ENCODE measurements around the gene ADGRB3.
"Not testable (repeated sequence)": the region's sequence is repeated elsewhere in the genome, so short reads cannot be mapped to it uniquely, and the experiment has no call there.

The ADGRB3 gene

DNA sequence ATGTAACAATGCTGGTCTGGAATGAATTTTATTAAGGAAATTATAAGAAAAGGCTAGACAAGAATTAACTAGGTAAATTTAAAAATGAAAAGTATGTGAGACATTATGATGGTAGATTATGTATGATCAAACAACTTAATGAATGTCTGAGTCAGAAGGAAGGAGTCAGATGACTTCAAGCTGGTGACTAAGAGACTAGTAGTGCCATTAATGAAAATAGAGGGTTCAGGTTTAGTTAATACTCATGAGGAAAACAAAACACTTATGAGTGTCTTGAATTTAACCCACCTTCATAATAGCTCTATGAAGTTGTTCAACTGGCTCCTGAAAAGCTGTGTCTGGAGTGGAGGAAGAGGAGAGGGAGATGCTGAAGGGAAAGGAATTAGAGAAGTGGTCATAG is 256.3 kb downstream of the ADGRB3 start:
- no peak overlapping the region for H3K27ac ChIP-seq
- no peaks in the 10 kb centered on the region for H3K4me1 ChIP-seq (ENCODE audit: control insufficient read depth in 1 of 2, insufficient read depth in 1 of 2, low read depth in 1 of 2, low read length in 1 of 2)
- no peak overlapping the region for H3K4me3 ChIP-seq (ENCODE audit: low read depth in 1 of 2, low read length in 1 of 2)
- TF ChIP-seq, protein P1, sequence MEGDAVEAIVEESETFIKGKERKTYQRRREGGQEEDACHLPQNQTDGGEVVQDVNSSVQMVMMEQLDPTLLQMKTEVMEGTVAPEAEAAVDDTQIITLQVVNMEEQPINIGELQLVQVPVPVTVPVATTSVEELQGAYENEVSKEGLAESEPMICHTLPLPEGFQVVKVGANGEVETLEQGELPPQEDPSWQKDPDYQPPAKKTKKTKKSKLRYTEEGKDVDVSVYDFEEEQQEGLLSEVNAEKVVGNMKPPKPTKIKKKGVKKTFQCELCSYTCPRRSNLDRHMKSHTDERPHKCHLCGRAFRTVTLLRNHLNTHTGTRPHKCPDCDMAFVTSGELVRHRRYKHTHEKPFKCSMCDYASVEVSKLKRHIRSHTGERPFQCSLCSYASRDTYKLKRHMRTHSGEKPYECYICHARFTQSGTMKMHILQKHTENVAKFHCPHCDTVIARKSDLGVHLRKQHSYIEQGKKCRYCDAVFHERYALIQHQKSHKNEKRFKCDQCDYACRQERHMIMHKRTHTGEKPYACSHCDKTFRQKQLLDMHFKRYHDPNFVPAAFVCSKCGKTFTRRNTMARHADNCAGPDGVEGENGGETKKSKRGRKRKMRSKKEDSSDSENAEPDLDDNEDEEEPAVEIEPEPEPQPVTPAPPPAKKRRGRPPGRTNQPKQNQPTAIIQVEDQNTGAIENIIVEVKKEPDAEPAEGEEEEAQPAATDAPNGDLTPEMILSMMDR (IDR thresholded peaks at IDR 0.05) = no peak
- H3K27me3 ChIP-seq = no peaks in the 10 kb centered on the region
- no peaks in the 10 kb centered on the region for H3K9me3 ChIP-seq
- no peaks in the 10 kb centered on the region for H3K36me3 ChIP-seq

DNA sequence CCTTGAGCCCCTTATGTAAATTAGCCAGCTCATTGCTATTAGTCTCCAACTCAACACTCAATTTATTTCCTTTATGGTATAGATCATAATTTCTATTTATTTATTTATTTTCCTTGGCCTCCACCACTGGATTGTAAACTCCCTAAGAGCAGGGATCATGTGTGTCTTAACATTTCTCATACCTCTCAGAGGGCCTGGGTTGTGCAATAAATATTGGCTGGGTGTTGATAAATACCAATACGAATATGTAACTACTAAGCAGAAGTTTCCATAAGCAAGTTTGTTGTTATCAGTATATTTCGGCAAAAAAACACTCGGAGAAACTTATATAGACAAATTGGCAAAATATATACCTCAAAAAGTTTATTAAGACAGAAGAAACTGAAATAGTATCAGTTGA is 257.4 kb downstream of the ADGRB3 start:
- no peak overlapping the region for H3K27ac ChIP-seq
- H3K4me1 ChIP-seq (ENCODE audit: control insufficient read depth in 1 of 2, insufficient read depth in 1 of 2, low read depth in 1 of 2, low read length in 1 of 2) = no peaks in the 10 kb centered on the region
- H3K9me3 ChIP-seq = no peaks in the 10 kb centered on the region
- TF ChIP-seq, protein P1 (IDR thresholded peaks at IDR 0.05) = no peak
- no peaks in the 10 kb centered on the region for H3K27me3 ChIP-seq
- no peak overlapping the region for H3K4me3 ChIP-seq (ENCODE audit: low read depth in 1 of 2, low read length in 1 of 2)
- H3K36me3 ChIP-seq = no peaks in the 10 kb centered on the region

DNA sequence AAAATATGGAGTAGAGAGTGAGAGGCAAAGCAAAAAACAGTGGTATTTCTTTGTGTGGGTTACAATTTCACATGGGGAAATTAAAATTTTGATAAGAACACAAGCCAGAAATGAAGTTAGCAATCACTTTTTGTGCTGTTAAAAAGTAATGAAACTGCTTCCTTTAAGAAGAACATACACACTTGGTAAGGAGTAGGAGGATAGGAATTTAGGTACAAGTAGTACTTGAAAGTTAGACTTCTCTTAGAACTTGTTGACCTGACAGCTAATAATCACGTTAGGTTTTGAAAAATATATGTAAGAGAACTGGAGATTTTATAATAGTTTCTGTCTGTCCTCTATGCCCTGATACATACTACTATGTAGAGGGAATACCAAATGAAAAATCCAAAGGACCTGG is 260.8 kb downstream of the ADGRB3 start:
- H3K9me3 ChIP-seq = no peaks in the 10 kb centered on the region
- no peak overlapping the region for H3K27ac ChIP-seq
- H3K4me1 ChIP-seq (ENCODE audit: control insufficient read depth in 1 of 2, insufficient read depth in 1 of 2, low read depth in 1 of 2, low read length in 1 of 2) = no peaks in the 10 kb centered on the region
- no peaks in the 10 kb centered on the region for H3K36me3 ChIP-seq
- no peaks in the 10 kb centered on the region for H3K27me3 ChIP-seq
- TF ChIP-seq, protein P1 (IDR thresholded peaks at IDR 0.05) = no peak
- H3K4me3 ChIP-seq (ENCODE audit: low read depth in 1 of 2, low read length in 1 of 2) = no peak overlapping the region

DNA sequence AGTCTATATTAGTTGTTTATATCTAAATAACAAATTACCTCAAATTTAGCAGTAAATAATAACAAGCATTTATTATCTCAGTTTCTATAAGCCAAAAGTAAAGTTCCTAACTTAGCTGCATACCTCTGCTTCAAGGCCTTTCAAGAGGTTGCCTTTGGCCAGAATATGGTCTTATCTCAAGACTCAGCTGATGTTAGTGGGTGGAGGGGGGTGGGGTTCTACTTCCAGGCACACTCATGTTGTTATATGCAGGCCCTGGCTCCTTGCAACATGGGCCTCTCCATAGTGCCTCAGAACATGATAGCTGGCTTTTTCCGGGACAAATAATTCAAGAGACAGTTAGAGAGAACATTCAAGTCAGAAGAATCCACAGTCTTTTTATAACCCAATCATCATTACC is 266.0 kb downstream of the ADGRB3 start:
- no peaks in the 10 kb centered on the region for H3K4me1 ChIP-seq (ENCODE audit: control insufficient read depth in 1 of 2, insufficient read depth in 1 of 2, low read depth in 1 of 2, low read length in 1 of 2)
- H3K36me3 ChIP-seq = no peaks in the 10 kb centered on the region
- H3K9me3 ChIP-seq = no peaks in the 10 kb centered on the region
- H3K27me3 ChIP-seq = no peaks in the 10 kb centered on the region
- H3K4me3 ChIP-seq (ENCODE audit: low read depth in 1 of 2, low read length in 1 of 2) = no peak overlapping the region
- H3K27ac ChIP-seq = no peak overlapping the region
- TF ChIP-seq, protein P1 (IDR thresholded peaks at IDR 0.05) = no peak

DNA sequence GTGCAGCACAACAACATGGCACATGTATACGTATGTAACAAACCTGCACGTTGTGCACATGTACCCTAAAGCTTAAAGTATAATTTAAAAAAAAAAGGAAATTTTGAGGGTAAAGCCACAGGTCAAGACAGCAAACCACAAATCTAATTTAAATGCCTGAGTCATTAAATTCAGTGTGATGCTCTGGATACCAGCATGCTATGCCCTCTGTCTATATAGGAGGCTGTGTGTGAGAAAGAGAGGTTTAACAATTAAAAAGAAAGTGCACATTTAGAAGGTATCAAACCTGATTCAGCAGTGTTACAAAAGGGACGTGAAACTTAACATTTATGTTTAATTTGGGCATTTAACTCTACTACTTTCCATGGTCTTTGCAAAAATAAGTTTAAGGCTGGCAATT is 276.3 kb downstream of the ADGRB3 start:
- no peaks in the 10 kb centered on the region for H3K4me1 ChIP-seq (ENCODE audit: control insufficient read depth in 1 of 2, insufficient read depth in 1 of 2, low read depth in 1 of 2, low read length in 1 of 2)
- TF ChIP-seq, protein P1 (IDR thresholded peaks at IDR 0.05) = no peak
- no peaks in the 10 kb centered on the region for H3K9me3 ChIP-seq
- H3K27ac ChIP-seq = no peak overlapping the region
- H3K36me3 ChIP-seq = no peaks in the 10 kb centered on the region
- no peak overlapping the region for H3K4me3 ChIP-seq (ENCODE audit: low read depth in 1 of 2, low read length in 1 of 2)
- H3K27me3 ChIP-seq = no peaks in the 10 kb centered on the region

DNA sequence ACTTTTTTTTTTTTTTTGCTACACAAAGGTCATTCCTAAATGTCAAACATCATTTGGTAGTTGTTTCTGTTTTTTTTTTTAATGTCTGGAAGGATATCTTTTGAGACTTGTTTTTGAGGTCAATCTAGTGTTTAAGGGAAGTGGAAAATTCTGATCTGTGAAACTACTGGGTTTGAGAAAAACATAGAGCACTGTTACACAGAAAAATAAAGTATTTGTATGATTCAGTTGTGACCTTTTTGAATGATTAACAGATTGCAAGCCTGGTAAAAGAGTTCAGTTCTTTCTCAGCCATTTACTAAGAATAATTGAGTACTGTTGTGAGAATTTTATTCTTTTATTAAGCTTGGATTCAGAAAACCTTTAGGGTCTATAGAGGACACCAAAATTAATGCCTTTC is 276.7 kb downstream of the ADGRB3 start:
- no peaks in the 10 kb centered on the region for H3K4me1 ChIP-seq (ENCODE audit: control insufficient read depth in 1 of 2, insufficient read depth in 1 of 2, low read depth in 1 of 2, low read length in 1 of 2)
- TF ChIP-seq, protein P1 (IDR thresholded peaks at IDR 0.05) = no peak
- H3K27me3 ChIP-seq = no peaks in the 10 kb centered on the region
- no peaks in the 10 kb centered on the region for H3K9me3 ChIP-seq
- H3K4me3 ChIP-seq (ENCODE audit: low read depth in 1 of 2, low read length in 1 of 2) = no peak overlapping the region
- H3K36me3 ChIP-seq = no peaks in the 10 kb centered on the region
- no peak overlapping the region for H3K27ac ChIP-seq

DNA sequence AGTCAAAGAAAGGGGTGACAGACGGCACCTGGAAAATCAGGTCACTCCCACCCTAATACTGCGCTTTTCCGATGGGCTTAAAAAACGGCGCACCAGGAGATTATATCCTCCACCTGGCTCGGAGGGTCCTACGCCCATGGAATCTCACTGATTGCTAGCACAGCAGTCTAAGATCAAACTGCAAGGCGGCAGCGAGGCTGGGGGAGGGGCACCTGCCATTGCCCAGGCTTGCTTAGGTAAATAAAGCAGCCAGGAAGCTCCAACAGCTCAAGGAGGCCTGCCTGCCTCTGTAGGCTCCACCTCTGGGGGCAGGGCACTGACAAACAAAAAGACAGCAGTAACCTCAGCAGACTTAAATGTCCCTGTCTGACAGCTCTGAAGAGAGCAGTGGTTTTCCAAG is 277.7 kb downstream of the ADGRB3 start:
- not testable (repeated sequence) for H3K4me3 ChIP-seq (ENCODE audit: low read depth in 1 of 2, low read length in 1 of 2); H3K36me3 ChIP-seq; H3K27me3 ChIP-seq; H3K27ac ChIP-seq; H3K4me1 ChIP-seq (ENCODE audit: control insufficient read depth in 1 of 2, insufficient read depth in 1 of 2, low read depth in 1 of 2, low read length in 1 of 2); H3K9me3 ChIP-seq

All from neutrophil (primary cell).